HepG2 (cell line): ENCODE measurements around the gene LGALS4. TPM values are rescaled to one million over a fixed set of nuclear protein-coding genes. Genes with fewer than 3 reads are reported as not detected.
"Not testable (repeated sequence)": the region's sequence is repeated elsewhere in the genome, so short reads cannot be mapped to it uniquely, and the experiment has no call there.

Source experiments
- ATAC-seq: fragments of 200-7000 bp; cut with Tn5 transposase; 3 replicates; pipeline ENCODE4 v1.9.1; 2020; ENCODE audit warnings: mild to moderate bottlenecking, moderate library complexity
- BruUV-seq: library from RNA; stranded (reverse); fragments of 400-500 nt; replicated peaks from 2 replicates; lab custom pipeline; 2021; lab: Mats Ljungman, UMichigan
- CTCF ChIA-PET: fragments of 300-600 bp; formaldehyde crosslinking; extraction: SDS; loops from one replicate; lab custom pipeline; 2021; ENCODE audit warnings: low total read pairs, inconsistent platforms, low intra/inter-chr PET ratio; lab: Yijun Ruan, JAX
- POLR2A ChIA-PET: fragments of 350-600 bp; sonication (Branson Sonifier 250); formaldehyde crosslinking; loops from one replicate; lab custom pipeline; 2020; ENCODE audit warnings: antibody characterized with exemption, inconsistent platforms; lab: Yijun Ruan, JAX
- DNase-seq: peaks from one replicate; pipeline ENCODE4 v3.0.0-alpha.2; 2015; ENCODE audit warnings: low spot score
- FAIRE-seq: peaks from 3 replicates; lab custom pipeline; 2011; peaks lifted over from hg19 to GRCh38; lab: Jason Lieb, UNC
- H2AFZ ChIP-seq: one replicate; pipeline ENCODE4 v1.6.1; 2011; ENCODE audit warnings: low read length, inconsistent platforms
- H3K27ac ChIP-seq: fragments of 300-600 bp; 3 replicates; pipeline ENCODE4 v1.8.0; 2011; ENCODE audit warnings: mixed run types, mild to moderate bottlenecking, mixed read lengths, low read length, inconsistent platforms; ENCODE audit not compliant: insufficient read depth; ENCODE audit errors: extremely low read length
- H3K27me3 ChIP-seq, 2 experiments: fragments of 200-600 bp in 1 of 2; 2 replicates in 1 of 2; 3 replicates in 1 of 2; pipeline versions ENCODE4 v1.6.0 to v1.8.0; 2011; ENCODE audit warnings: low read length in 2 of 2, mild to moderate bottlenecking in 2 of 2, moderate library complexity in 2 of 2, inconsistent platforms in 1 of 2; ENCODE audit not compliant: insufficient read depth in 2 of 2, control insufficient read depth in 1 of 2
- H3K36me3 ChIP-seq, 2 experiments: fragments of 200-600 bp in 1 of 2; replicated peaks in 1 of 2; 2 replicates in 1 of 2; 3 replicates in 1 of 2; pipeline versions ENCODE4 v1.5.1 to v1.8.0; 2011; ENCODE audit warnings: low read length in 2 of 2, inconsistent platforms in 1 of 2; ENCODE audit not compliant: insufficient read depth in 2 of 2, control insufficient read depth in 1 of 2
- H3K4me1 ChIP-seq: 2 replicates; pipeline ENCODE4 v1.5.1; 2012; ENCODE audit warnings: low read length, inconsistent platforms; ENCODE audit not compliant: insufficient read depth
- H3K4me2 ChIP-seq: 2 replicates; pipeline ENCODE4 v1.6.0; 2011; ENCODE audit warnings: low read depth, low read length, inconsistent platforms
- H3K4me3 ChIP-seq, 3 experiments: fragments of 200-600 bp in 1 of 3; sonication (generic), shearing (Covaris generic) in 1 of 3; replicated peaks in 1 of 3; 2 replicates each; pipeline ENCODE4 v1.5.1; 2011 to 2016; ENCODE audit warnings: low read length in 3 of 3, inconsistent platforms in 2 of 3, low read depth in 2 of 3, mild to moderate bottlenecking in 2 of 3, control low read depth in 1 of 3, mixed read lengths in 1 of 3; ENCODE audit not compliant: insufficient read depth in 1 of 3
- H3K79me2 ChIP-seq: one replicate; pipeline ENCODE4 v1.6.1; 2011; ENCODE audit warnings: low read length, inconsistent platforms; ENCODE audit not compliant: insufficient read depth
- H3K9ac ChIP-seq: 2 replicates; pipeline ENCODE4 v1.6.0; 2011; ENCODE audit warnings: mild to moderate bottlenecking, low read depth, low read length, inconsistent platforms; ENCODE audit not compliant: insufficient read depth
- H3K9me3 ChIP-seq: 2 replicates; pipeline ENCODE4 v1.5.1; 2012; ENCODE audit warnings: mild to moderate bottlenecking, low read length
- H4K20me1 ChIP-seq: 2 replicates; pipeline ENCODE4 v1.6.0; 2011; ENCODE audit warnings: inconsistent platforms, mild to moderate bottlenecking, low read length, moderate library complexity; ENCODE audit not compliant: insufficient read depth
- DR1 ChIP-seq: sonication (generic); formaldehyde crosslinking; IDR thresholded peaks from 2 replicates; pipeline ENCODE4 v1.8.0; 2021; ENCODE audit warnings: mild to moderate bottlenecking, missing genetic modification reagents, inconsistent platforms
- MTA3 ChIP-seq: sonication (generic); formaldehyde crosslinking; IDR thresholded peaks from 2 replicates; pipeline ENCODE4 v1.4.0; 2020; ENCODE audit warnings: missing genetic modification reagents
- TAF15 ChIP-seq: fragments of 200-400 bp; formaldehyde crosslinking; IDR thresholded peaks from one replicate; pipeline ENCODE4 v1.6.1; 2018; ENCODE audit warnings: mild to moderate bottlenecking, low read depth, low read length; ENCODE audit not compliant: poor library complexity, severe bottlenecking
- ZBTB21 ChIP-seq: sonication (generic); formaldehyde crosslinking; IDR thresholded peaks from 2 replicates; pipeline ENCODE4 v1.4.0; 2020; ENCODE audit warnings: missing genetic modification reagents
- WGBS: methylation state at CpG from one replicate; pipeline ENCODE4 v1.1.6; 2017; ENCODE audit warnings: low lambda C conversion rate; 5-methylcytosine and 5-hydroxymethylcytosine counted together
- in situ Hi-C: cut with HindIII; loops from 2 replicates; pipeline ENCODE4 v1.10.0; 2017; ENCODE audit warnings: low pct_unique_long_range_greater_than_20kb; ENCODE audit not compliant: extremely low pct_ligation_motif_present
- intact Hi-C: fragments of 100-400 bp; cut with micrococcal nuclease; formaldehyde crosslinking; loops from one replicate; pipeline ENCODE4 v1.10.0; 2022; ENCODE audit not compliant: unreplicated experiment
- polyA plus RNA-seq, 8 experiments: library from polyadenylated mRNA; depleted of rRNA in 3 of 8; stranded (reverse) in 7 of 8; unstranded in 1 of 8; fragments of >200 nt; fragmentation: Illumina TruSeq in 4 of 8; extraction: Trizol in 4 of 8; gene quantifications; 2 replicates each; pipeline versions ENCODE4 v1.2.1 to v1.2.3, GENCODE V29; 2011 to 2016; ENCODE audit warnings: low read depth in 4 of 8, missing spikeins in 1 of 8, mixed read lengths in 1 of 8; ENCODE audit not compliant: insufficient read depth in 1 of 8
- total RNA-seq, 5 experiments: library from RNA; depleted of rRNA; stranded (reverse); fragments of >200 nt; fragmentation: Illumina TruSeq; extraction: Trizol; gene quantifications; 2 replicates each; pipeline ENCODE4 v1.2.3, GENCODE V29; 2016; ENCODE audit warnings: low read depth in 1 of 5

Gene LGALS4
- total and polyA plus RNA-seq, 2 of the 13 experiments (the other 11 are each of a cell fraction or from before 2014, with no cell fraction given), result 0.24 to 0.71 TPM

- Histone ChIP-seq H3K4me1 (0 out of 2 replicates have a peak, but pooled peaks cover 6% of the 10 kb centered on the region), H3K9ac (no peak overlapping the region), H3K36me3 (no peaks in the 10 kb centered on the region), H2AFZ (no peak overlapping the region), H3K4me2 (no peak overlapping the region), H3K27me3 (no peaks in the 10 kb centered on the region), H3K27ac (no peak overlapping the region), H3K79me2 (no peaks in the 10 kb centered on the region), H3K9me3 (no peaks in the 10 kb centered on the region), H3K4me3 (no peak overlapping the region), H4K20me1 (no peaks in the 10 kb centered on the region)
- ATAC-seq (no peak), FAIRE-seq (no peak), DNase-seq (no peak)
- ChIA-PET CTCF (no interaction called here), POLR2A (interaction anchor here (0.6 to 2.2 kb wide), 3 partner anchors 16 to 32 kb away, joined by 3 to 10 read pairs (median 4); partner anchors contain the start of gene ECH1)
- BruUV-seq, result no TSS peak
- no peak for TF ChIP-seq ZBTB21 (CRISPR knock-in tag)
- TF ChIP-seq DR1 (CRISPR knock-in tag), result no peak
- TF ChIP-seq TAF15, result no peak
- no peak for TF ChIP-seq MTA3
- in situ Hi-C loops (no loop called here), intact Hi-C loops (no loop called here)
- WGBS, result 66% methylated on average over 10 of the region's 10 CpGs
These were observed 13.6 kb downstream of the LGALS4 start for GRCh38 chr19:38799104-38799503.

GRCh38 chr19:38797781-38798180 lies 15.0 kb downstream of the LGALS4 start:
- CTCF ChIA-PET, H3K9ac ChIP-seq, in situ Hi-C loops, BruUV-seq, DNase-seq, H3K79me2 ChIP-seq, ATAC-seq, POLR2A ChIA-PET, H3K4me3 ChIP-seq, H3K9me3 ChIP-seq, H3K27me3 ChIP-seq, H2AFZ ChIP-seq, FAIRE-seq, H3K36me3 ChIP-seq, H4K20me1 ChIP-seq, intact Hi-C loops, H3K4me2 ChIP-seq, H3K27ac ChIP-seq: not testable (repeated sequence)
- WGBS, result no CpG with 5 or more reads among the region's 33 CpGs
- H3K4me1 ChIP-seq, result peaks cover 13% of the 10 kb centered on the region
